HCT116 (cell line): Measurements from ENCODE around the gene LRSAM1.

Experiments used
- ELF1 ChIP-seq: IDR thresholded peaks from 2 replicates; pipeline ENCODE4 v1.6.1; 2012; ENCODE audit warnings: low read depth, borderline replicate concordance
- EZH2 ChIP-seq: fragments of 200-600 bp; sonication (generic); IDR thresholded peaks from 2 replicates; pipeline ENCODE4 v1.6.1; 2017; ENCODE audit warnings: antibody characterized with exemption, mixed run types
- JUND ChIP-seq: IDR thresholded peaks from 2 replicates; pipeline ENCODE4 v1.6.1; 2012
- POLR2A ChIP-seq: IDR thresholded peaks from 2 replicates; pipeline ENCODE4 v1.7.0; 2011; ENCODE audit warnings: borderline replicate concordance; ENCODE audit not compliant: insufficient read depth, insufficient read length; ENCODE audit errors: extremely low read depth
- POLR2AphosphoS5 ChIP-seq: IDR thresholded peaks from 2 replicates; pipeline ENCODE4 v1.6.1; 2011; ENCODE audit warnings: mild to moderate bottlenecking, low read depth, low read length, moderate library complexity
- RAD21 ChIP-seq: IDR thresholded peaks from 2 replicates; pipeline ENCODE4 v1.6.1; 2012; ENCODE audit warnings: low read depth, mild to moderate bottlenecking
- TCF7L2 ChIP-seq: IDR thresholded peaks from 2 replicates; pipeline ENCODE4 v1.7.0; 2011; ENCODE audit warnings: borderline replicate concordance, inconsistent platforms; ENCODE audit not compliant: insufficient read depth, insufficient read length; ENCODE audit errors: extremely low read depth
- YY1 ChIP-seq: IDR thresholded peaks from 2 replicates; pipeline ENCODE4 v1.6.1; 2011; ENCODE audit warnings: low read length, low read depth, moderate library complexity, mild to moderate bottlenecking; ENCODE audit not compliant: insufficient replicate concordance; ENCODE audit errors: extremely low read depth
- TF ChIP-seq, protein P1 (sequence below): IDR thresholded peaks from 2 replicates; pipeline ENCODE4 v1.6.1; 2012; ENCODE audit warnings: low read depth
- TF ChIP-seq, protein P2 (sequence below), 3 experiments: fragments of 200-600 bp in 1 of 3; sonication (generic) in 1 of 3; IDR thresholded peaks in 2 of 3; conservative IDR thresholded peaks in 1 of 3; 2 replicates each; pipeline ENCODE4 v1.5.1; 2012 to 2017; ENCODE audit warnings: low read depth in 2 of 3, low read length in 2 of 3, antibody characterized with exemption in 1 of 3, borderline replicate concordance in 1 of 3, control low read depth in 1 of 3, mild to moderate bottlenecking in 1 of 3, mixed read lengths in 1 of 3, mixed run types in 1 of 3, moderate library complexity in 1 of 3; ENCODE audit not compliant: insufficient read depth in 1 of 3
- TF ChIP-seq, protein P3 (sequence below): IDR thresholded peaks from 2 replicates; pipeline ENCODE4 v1.6.1; 2012

DNA sequence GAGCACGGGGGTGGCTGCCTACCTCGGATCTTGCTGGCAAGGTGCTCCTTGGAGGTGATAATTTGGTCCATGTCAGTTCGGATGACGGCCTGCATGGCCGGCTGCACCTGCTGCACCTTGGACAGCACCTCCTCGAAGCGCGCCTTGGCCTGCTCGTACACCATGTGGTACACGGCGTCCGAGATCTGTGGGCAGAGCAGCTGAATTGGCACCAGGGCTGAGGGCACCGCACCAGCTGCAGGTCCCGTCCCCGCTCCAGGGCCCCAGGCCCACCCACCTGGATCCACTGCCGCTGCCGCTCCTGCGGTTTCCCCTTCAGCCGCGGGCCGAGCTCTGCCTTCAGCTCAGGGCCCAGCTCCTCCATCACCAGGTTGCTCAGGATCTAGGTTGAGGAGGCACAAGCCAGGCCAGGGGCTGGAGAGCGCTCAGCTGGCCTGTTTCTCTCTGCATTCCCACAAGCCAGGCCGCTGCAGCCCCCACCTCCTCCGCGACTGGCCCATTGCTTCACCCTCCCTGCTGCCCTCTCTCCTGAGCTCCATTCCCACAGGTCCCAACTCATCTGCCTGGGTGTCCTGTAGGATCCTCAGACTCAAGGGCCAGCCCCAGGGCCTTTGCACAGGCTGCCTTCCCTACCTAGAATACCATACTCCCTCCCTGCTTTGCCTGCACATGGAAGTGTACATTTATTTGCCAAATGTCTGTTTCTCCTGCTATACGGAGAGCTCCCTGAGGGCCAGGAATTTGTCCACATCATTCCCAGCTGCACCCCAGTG lies 65.7 kb downstream of the LRSAM1 start:
- no peak for TF ChIP-seq EZH2
- TF ChIP-seq, protein P1, sequence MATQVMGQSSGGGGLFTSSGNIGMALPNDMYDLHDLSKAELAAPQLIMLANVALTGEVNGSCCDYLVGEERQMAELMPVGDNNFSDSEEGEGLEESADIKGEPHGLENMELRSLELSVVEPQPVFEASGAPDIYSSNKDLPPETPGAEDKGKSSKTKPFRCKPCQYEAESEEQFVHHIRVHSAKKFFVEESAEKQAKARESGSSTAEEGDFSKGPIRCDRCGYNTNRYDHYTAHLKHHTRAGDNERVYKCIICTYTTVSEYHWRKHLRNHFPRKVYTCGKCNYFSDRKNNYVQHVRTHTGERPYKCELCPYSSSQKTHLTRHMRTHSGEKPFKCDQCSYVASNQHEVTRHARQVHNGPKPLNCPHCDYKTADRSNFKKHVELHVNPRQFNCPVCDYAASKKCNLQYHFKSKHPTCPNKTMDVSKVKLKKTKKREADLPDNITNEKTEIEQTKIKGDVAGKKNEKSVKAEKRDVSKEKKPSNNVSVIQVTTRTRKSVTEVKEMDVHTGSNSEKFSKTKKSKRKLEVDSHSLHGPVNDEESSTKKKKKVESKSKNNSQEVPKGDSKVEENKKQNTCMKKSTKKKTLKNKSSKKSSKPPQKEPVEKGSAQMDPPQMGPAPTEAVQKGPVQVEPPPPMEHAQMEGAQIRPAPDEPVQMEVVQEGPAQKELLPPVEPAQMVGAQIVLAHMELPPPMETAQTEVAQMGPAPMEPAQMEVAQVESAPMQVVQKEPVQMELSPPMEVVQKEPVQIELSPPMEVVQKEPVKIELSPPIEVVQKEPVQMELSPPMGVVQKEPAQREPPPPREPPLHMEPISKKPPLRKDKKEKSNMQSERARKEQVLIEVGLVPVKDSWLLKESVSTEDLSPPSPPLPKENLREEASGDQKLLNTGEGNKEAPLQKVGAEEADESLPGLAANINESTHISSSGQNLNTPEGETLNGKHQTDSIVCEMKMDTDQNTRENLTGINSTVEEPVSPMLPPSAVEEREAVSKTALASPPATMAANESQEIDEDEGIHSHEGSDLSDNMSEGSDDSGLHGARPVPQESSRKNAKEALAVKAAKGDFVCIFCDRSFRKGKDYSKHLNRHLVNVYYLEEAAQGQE = no peak
- TF ChIP-seq POLR2A = no peak
- TF ChIP-seq, protein P2, sequence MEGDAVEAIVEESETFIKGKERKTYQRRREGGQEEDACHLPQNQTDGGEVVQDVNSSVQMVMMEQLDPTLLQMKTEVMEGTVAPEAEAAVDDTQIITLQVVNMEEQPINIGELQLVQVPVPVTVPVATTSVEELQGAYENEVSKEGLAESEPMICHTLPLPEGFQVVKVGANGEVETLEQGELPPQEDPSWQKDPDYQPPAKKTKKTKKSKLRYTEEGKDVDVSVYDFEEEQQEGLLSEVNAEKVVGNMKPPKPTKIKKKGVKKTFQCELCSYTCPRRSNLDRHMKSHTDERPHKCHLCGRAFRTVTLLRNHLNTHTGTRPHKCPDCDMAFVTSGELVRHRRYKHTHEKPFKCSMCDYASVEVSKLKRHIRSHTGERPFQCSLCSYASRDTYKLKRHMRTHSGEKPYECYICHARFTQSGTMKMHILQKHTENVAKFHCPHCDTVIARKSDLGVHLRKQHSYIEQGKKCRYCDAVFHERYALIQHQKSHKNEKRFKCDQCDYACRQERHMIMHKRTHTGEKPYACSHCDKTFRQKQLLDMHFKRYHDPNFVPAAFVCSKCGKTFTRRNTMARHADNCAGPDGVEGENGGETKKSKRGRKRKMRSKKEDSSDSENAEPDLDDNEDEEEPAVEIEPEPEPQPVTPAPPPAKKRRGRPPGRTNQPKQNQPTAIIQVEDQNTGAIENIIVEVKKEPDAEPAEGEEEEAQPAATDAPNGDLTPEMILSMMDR (IDR thresholded peaks at IDR 0.05 in 2 of 3, conservative IDR thresholded peaks at IDR 0.05 in 1 of 3; ENCODE audit: borderline replicate concordance in 1 of 3, insufficient read depth in 1 of 3, low read depth in 2 of 3, low read length in 2 of 3) = no peak
- TF ChIP-seq YY1 = no peak
- TF ChIP-seq JUND = no peak
- no peak for TF ChIP-seq RAD21
- no peak for TF ChIP-seq ELF1
- TF ChIP-seq, protein P3, sequence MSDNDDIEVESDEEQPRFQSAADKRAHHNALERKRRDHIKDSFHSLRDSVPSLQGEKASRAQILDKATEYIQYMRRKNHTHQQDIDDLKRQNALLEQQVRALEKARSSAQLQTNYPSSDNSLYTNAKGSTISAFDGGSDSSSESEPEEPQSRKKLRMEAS = no peak
- TF ChIP-seq POLR2AphosphoS5 = no peak
- no peak for TF ChIP-seq TCF7L2
